SW 1271 (cell line): ENCODE results near the gene AXIN1.
"Not testable (repeated sequence)": the region's sequence is repeated elsewhere in the genome, so short reads cannot be mapped to it uniquely, and the experiment has no call there.

Experiments
- DNase-seq, 2 experiments: peaks; one replicate each; lab custom pipeline; 2025; lab: John Stamatoyannopoulos, UW

Gene AXIN1

GRCh38 chr16:381012-381788 is 28.7 kb upstream of the AXIN1 start:
- no peak for DNase-seq

- no peak for DNase-seq
Measured at GRCh38 chr16:380762-381011, 28.2 kb upstream of the AXIN1 start.

- no peak for DNase-seq
Measured at GRCh38 chr16:379961-380761, 27.6 kb upstream of the AXIN1 start.

- DNase-seq = no peak
Measured at GRCh38 chr16:379183-379960, 26.8 kb upstream of the AXIN1 start.

GRCh38 chr16:378821-379182 is 26.3 kb upstream of the AXIN1 start:
- no peak for DNase-seq

- DNase-seq = not testable (repeated sequence)
Measured at GRCh38 chr16:378113-378820, 25.7 kb upstream of the AXIN1 start.

GRCh38 chr16:377419-377951 is 25.0 kb upstream of the AXIN1 start:
- no peak for DNase-seq

- no peak for DNase-seq
Measured at GRCh38 chr16:376817-377418, 24.4 kb upstream of the AXIN1 start.

GRCh38 chr16:375927-376816 is 23.6 kb upstream of the AXIN1 start:
- no peak for DNase-seq

- no peak for DNase-seq
Measured at GRCh38 chr16:375212-375611, 22.7 kb upstream of the AXIN1 start.

- DNase-seq = no peak
Measured at GRCh38 chr16:374616-374926, 22.0 kb upstream of the AXIN1 start.

- DNase-seq = no peak
Measured at GRCh38 chr16:373848-374615, 21.5 kb upstream of the AXIN1 start.

GRCh38 chr16:373020-373598 is 20.6 kb upstream of the AXIN1 start:
- DNase-seq = no peak

GRCh38 chr16:372302-372983 is 19.9 kb upstream of the AXIN1 start:
- DNase-seq = no peak

- no peak for DNase-seq
Measured at GRCh38 chr16:371515-372301, 19.2 kb upstream of the AXIN1 start.

GRCh38 chr16:370979-371514 is 18.5 kb upstream of the AXIN1 start:
- no peak for DNase-seq

- peak; percentile 81 to 84 for DNase-seq
Measured at GRCh38 chr16:370443-370842, 17.9 kb upstream of the AXIN1 start, which contains the start of gene MRPL28. Gene MRPL28 (minus strand): TSS chr16:370538. CDS start chr16:370218, 320 bp downstream.
